Trophoblast cell (in vitro differentiated cells and primary cell): ENCODE results near the gene CDH3.

Experiments
- DNase-seq, 2 donors: peaks; one replicate each; pipeline ENCODE4 v3.0.0-alpha.2; 2016
- H2AFZ ChIP-seq: 2 replicates; pipeline ENCODE4 v1.6.1; 2013; ENCODE audit warnings: low read length, moderate library complexity, mild to moderate bottlenecking; ENCODE audit not compliant: insufficient read depth, poor library complexity
- H2AK5ac ChIP-seq: 2 replicates; pipeline ENCODE4 v1.6.1; 2013; ENCODE audit warnings: mild to moderate bottlenecking, low read length
- H2BK120ac ChIP-seq: 2 replicates; pipeline ENCODE4 v1.6.1; 2013; ENCODE audit warnings: low read length, mild to moderate bottlenecking, moderate library complexity; ENCODE audit not compliant: insufficient read depth, poor library complexity
- H2BK12ac ChIP-seq: 2 replicates; pipeline ENCODE4 v1.6.1; 2013; ENCODE audit warnings: mild to moderate bottlenecking, low read length, moderate library complexity
- H2BK5ac ChIP-seq: 2 replicates; pipeline ENCODE4 v1.6.1; 2013; ENCODE audit warnings: low read length, low read depth, moderate library complexity, mild to moderate bottlenecking; ENCODE audit not compliant: poor library complexity
- H3K14ac ChIP-seq: 2 replicates; pipeline ENCODE4 v1.6.1; 2013; ENCODE audit warnings: mild to moderate bottlenecking, low read length
- H3K18ac ChIP-seq: 2 replicates; pipeline ENCODE4 v1.6.1; 2013; ENCODE audit warnings: mild to moderate bottlenecking, low read length
- H3K23ac ChIP-seq: 2 replicates; pipeline ENCODE4 v1.6.1; 2013; ENCODE audit warnings: low read length
- H3K27ac ChIP-seq: 2 replicates; pipeline ENCODE4 v1.5.1; 2013; ENCODE audit warnings: low read depth, mild to moderate bottlenecking, inconsistent platforms, low read length, moderate library complexity
- H3K27me3 ChIP-seq: 2 replicates; pipeline ENCODE4 v1.6.1; 2013; ENCODE audit warnings: inconsistent platforms, mild to moderate bottlenecking, low read length, moderate library complexity; ENCODE audit not compliant: insufficient read depth
- H3K36me3 ChIP-seq, 2 experiments: 1 replicate in 1 of 2; 2 replicates in 1 of 2; pipeline ENCODE4 v1.6.1; 2013; ENCODE audit warnings: low read length in 2 of 2, mild to moderate bottlenecking in 2 of 2, moderate library complexity in 1 of 2; ENCODE audit not compliant: insufficient read depth in 2 of 2, control insufficient read depth in 1 of 2
- H3K4ac ChIP-seq: 2 replicates; pipeline ENCODE4 v1.6.1; 2013; ENCODE audit warnings: low read depth, mild to moderate bottlenecking, low read length, moderate library complexity
- H3K4me1 ChIP-seq, 2 experiments: 1 replicate in 1 of 2; 2 replicates in 1 of 2; pipeline ENCODE4 v1.6.1; 2013; ENCODE audit warnings: low read length in 2 of 2, mild to moderate bottlenecking in 2 of 2, moderate library complexity in 1 of 2; ENCODE audit not compliant: insufficient read depth in 2 of 2, control insufficient read depth in 1 of 2
- H3K4me2 ChIP-seq: 2 replicates; pipeline ENCODE4 v1.6.1; 2013; ENCODE audit warnings: inconsistent platforms, mild to moderate bottlenecking, low read length, moderate library complexity
- H3K4me3 ChIP-seq: 2 replicates; pipeline ENCODE4 v1.5.1; 2013; ENCODE audit warnings: mild to moderate bottlenecking, low read depth, low read length, inconsistent platforms
- H3K79me1 ChIP-seq: one replicate; pipeline ENCODE4 v1.6.1; 2013; ENCODE audit warnings: low read length
- H3K79me2 ChIP-seq: 2 replicates; pipeline ENCODE4 v1.6.1; 2013; ENCODE audit warnings: low read length, mild to moderate bottlenecking; ENCODE audit not compliant: control insufficient read depth, insufficient read depth, poor library complexity
- H3K9ac ChIP-seq: 2 replicates; pipeline ENCODE4 v1.6.1; 2013; ENCODE audit warnings: mild to moderate bottlenecking, low read length
- H3K9me3 ChIP-seq: 2 replicates; pipeline ENCODE4 v1.6.1; 2013; ENCODE audit warnings: low read depth, mild to moderate bottlenecking, control low read depth, inconsistent platforms, low read length; ENCODE audit not compliant: insufficient read depth
- H4K12ac ChIP-seq: 2 replicates; pipeline ENCODE4 v1.6.1; 2013; ENCODE audit warnings: low read depth, mild to moderate bottlenecking, low read length, moderate library complexity
- H4K8ac ChIP-seq: 2 replicates; pipeline ENCODE4 v1.6.1; 2013; ENCODE audit warnings: low read depth, mild to moderate bottlenecking, low read length, moderate library complexity
- H4K91ac ChIP-seq: one replicate; pipeline ENCODE4 v1.6.1; 2013; ENCODE audit warnings: low read depth, mild to moderate bottlenecking, low read length, moderate library complexity
- WGBS: extraction: QIAGEN DNeasy Blood & Tissue Kit; methylation state at CpG from one replicate; pipeline ENCODE4 v1.1.7; 2013; ENCODE audit warnings: missing lambda C conversion rate; ENCODE audit not compliant: insufficient read length, insufficient coverage; ENCODE audit errors: extremely low coverage; 5-methylcytosine and 5-hydroxymethylcytosine counted together

The CDH3 gene

DNA sequence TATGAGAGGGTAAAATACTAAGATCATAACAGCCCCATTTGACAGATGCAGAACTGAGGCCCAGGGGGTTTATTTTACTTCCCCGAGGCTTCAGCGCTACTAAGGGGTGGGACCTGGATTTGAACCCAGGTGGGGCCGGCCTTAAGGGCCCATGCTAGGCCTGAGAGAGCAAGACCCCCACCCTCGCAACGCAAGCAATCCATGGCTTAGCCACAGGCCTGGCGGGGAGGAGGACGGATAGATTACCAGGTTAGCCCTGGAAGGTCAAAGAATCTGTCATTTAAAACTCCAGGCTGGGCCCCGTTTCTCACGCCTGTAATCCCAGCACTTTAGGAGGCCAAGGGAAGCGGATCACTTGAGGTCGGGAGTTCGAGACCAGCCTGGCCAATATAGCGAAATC is 1.9 kb upstream of the CDH3 start:
- no peak overlapping the region for H4K8ac ChIP-seq
- no peak overlapping the region for H3K18ac ChIP-seq
- H3K4me3 ChIP-seq, result no peak overlapping the region
- no peak overlapping the region for H3K23ac ChIP-seq
- H3K4me2 ChIP-seq, result no peak overlapping the region
- WGBS, result no CpG with 5 or more reads among the region's 13 CpGs
- H4K91ac ChIP-seq, result no peak overlapping the region
- H3K79me1 ChIP-seq, result peaks cover 35% of the 10 kb centered on the region
- H3K4ac ChIP-seq, result no peak overlapping the region
- peaks cover 21 to 39% of the 10 kb centered on the region in 2 experiments for H3K4me1 ChIP-seq
- no peak overlapping the region for H3K14ac ChIP-seq
- H3K9me3 ChIP-seq, result no peaks in the 10 kb centered on the region
- H3K79me2 ChIP-seq, result peaks cover 17% of the 10 kb centered on the region
- no peak overlapping the region for H2BK5ac ChIP-seq
- no peak overlapping the region for H2BK120ac ChIP-seq
- peaks cover 0 to 5% of the 10 kb centered on the region in 2 experiments for H3K36me3 ChIP-seq
- DNase-seq, result no peak
- no peak overlapping the region for H3K27ac ChIP-seq
- H2AK5ac ChIP-seq, result no peak overlapping the region
- H4K12ac ChIP-seq, result no peak overlapping the region
- H3K9ac ChIP-seq, result no peak overlapping the region
- no peaks in the 10 kb centered on the region for H3K27me3 ChIP-seq
- H2AFZ ChIP-seq, result no peak overlapping the region
- peak overlapping the region; percentile 8 for H2BK12ac ChIP-seq

DNA sequence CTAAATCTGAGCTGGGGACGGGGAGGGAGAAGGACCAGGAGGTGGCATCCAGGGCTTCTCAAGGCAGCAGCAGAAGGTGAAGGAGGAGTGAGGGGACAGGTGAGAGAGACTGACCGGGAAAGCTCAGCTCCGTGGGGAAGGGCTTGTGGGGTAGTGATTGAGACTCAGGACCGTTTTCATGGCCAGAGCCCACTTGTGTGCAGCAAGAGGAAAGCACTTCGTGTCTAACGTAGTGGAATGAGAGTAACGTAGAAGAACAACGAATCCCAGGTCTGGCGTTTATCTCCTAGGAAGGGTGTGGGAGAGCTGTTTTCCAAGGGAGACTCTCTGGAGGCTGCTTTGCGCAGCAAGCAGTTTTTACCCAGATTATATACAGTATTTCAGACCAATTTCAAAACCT is 1.3 kb upstream of the CDH3 start:
- Histone ChIP-seq H3K4me1 (peaks cover 21 to 43% of the 10 kb centered on the region in 2 experiments), H2BK5ac (no peak overlapping the region), H2AFZ (no peak overlapping the region), H4K91ac (no peak overlapping the region), H3K4ac (no peak overlapping the region), H3K18ac (no peak overlapping the region), H3K14ac (peak overlapping the region; percentile 8), H4K8ac (no peak overlapping the region), H3K36me3 (peaks cover 0 to 5% of the 10 kb centered on the region in 2 experiments), H3K9ac (no peak overlapping the region), H3K79me2 (peaks cover 21% of the 10 kb centered on the region), H3K79me1 (peaks cover 35% of the 10 kb centered on the region), H2BK12ac (peak overlapping the region; percentile 78), H3K9me3 (no peaks in the 10 kb centered on the region), H3K4me2 (peak overlapping the region; percentile 73), H3K27ac (no peak overlapping the region), H3K27me3 (no peaks in the 10 kb centered on the region), H3K4me3 (no peak overlapping the region), H3K23ac (no peak overlapping the region), H2AK5ac (peak overlapping the region; percentile 9), H4K12ac (no peak overlapping the region), H2BK120ac (peak overlapping the region; percentile 47)
- WGBS, result no CpG with 5 or more reads among the region's 10 CpGs
- no peak for DNase-seq

DNA sequence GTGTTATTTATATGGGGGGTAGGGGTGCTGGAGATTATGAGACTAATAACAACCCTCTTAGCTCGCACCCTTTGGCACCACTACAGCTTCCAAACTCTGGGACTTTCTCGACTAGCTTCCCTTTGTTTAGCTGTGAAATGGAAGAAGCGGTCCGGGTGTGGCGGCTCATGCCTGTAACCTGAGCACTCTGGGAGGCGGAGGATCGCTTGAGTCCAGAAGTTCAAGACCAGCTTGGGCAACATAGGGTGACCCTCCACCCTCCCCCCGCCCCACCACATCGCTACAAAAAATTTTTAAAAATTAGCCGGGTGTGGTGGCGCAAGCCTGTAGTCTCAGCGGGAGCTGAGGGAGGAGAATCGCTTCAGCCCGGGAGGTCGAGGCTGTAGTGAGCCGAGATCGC is 814 bp upstream of the CDH3 start:
- peak overlapping the region; percentile 53 for H4K91ac ChIP-seq
- peak overlapping the region; percentile 45 for H3K4me3 ChIP-seq
- H3K79me2 ChIP-seq, result peaks cover 21% of the 10 kb centered on the region
- H3K27ac ChIP-seq, result peak overlapping the region; percentile 96
- H3K27me3 ChIP-seq, result no peaks in the 10 kb centered on the region
- peak overlapping the region; percentile 10 for H2BK120ac ChIP-seq
- H3K4me2 ChIP-seq, result peak overlapping the region; percentile 73
- peak overlapping the region; percentile 43 for H4K12ac ChIP-seq
- peak overlapping the region; percentile 63 for H4K8ac ChIP-seq
- H2BK12ac ChIP-seq, result peak overlapping the region; percentile 47
- no peak overlapping the region for H3K23ac ChIP-seq
- WGBS, result no CpG with 5 or more reads among the region's 17 CpGs
- H3K9me3 ChIP-seq, result no peaks in the 10 kb centered on the region
- no peak for DNase-seq
- H3K9ac ChIP-seq, result no peak overlapping the region
- H2BK5ac ChIP-seq, result no peak overlapping the region
- no peak overlapping the region for H3K4ac ChIP-seq
- H3K4me1 ChIP-seq, result peaks cover 21 to 44% of the 10 kb centered on the region in 2 experiments
- no peak overlapping the region for H2AFZ ChIP-seq
- H3K18ac ChIP-seq, result peak overlapping the region; percentile 25
- peaks cover 0 to 5% of the 10 kb centered on the region in 2 experiments for H3K36me3 ChIP-seq
- peaks cover 35% of the 10 kb centered on the region for H3K79me1 ChIP-seq
- peak overlapping the region; percentile 28 for H3K14ac ChIP-seq
- H2AK5ac ChIP-seq, result no peak overlapping the region

DNA sequence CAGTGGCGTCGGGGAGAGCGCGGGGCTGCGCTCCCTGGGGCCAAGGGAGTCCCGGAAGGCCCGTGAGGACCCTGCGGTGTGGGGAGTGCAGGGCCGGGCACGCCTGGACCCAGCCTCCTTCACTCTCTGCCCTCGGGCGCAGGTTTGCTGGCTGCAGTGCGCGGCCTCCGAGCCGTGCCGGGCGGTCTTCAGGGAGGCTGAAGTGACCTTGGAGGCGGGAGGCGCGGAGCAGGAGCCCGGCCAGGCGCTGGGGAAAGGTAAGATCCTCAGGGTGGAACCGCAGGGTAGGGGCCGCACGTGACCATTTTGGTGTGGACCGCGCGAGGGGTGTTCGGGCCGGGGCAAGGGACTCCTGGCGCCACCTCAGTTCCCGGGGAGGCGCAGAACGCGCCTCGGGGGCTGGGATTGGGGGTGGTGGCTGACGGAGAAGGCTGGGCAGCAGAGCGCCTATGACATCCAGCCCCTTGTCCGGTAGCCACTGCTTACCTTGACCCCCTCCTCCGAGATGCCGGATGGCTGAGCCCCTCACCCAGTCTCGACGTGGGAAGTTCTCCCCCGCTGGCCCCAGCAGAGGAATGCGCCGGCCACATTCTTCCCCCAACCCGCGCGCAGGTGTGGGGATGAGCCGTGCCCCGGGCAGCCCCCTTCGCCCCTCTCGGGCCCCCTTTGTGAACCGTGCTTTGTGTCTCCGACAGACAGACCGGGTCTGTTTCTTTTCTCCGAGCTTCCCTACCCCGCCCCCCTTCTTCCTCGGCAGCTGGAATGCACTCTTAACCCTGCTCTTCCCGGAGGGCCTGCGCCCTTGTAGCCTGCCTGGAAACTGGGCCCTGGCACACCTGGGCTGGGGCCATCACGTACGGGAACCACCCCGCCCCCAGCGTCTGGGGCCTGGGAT is 631 bp downstream of the CDH3 start:
- Histone ChIP-seq H3K4ac (peak overlapping the region; percentile 87), H3K79me1 (peaks cover 34% of the 10 kb centered on the region), H2AK5ac (peak overlapping the region; percentile 73), H3K23ac (no peak overlapping the region), H2BK120ac (peak overlapping the region; percentile 98), H2BK5ac (peak overlapping the region; percentile 97), H3K4me1 (peaks cover 18 to 44% of the 10 kb centered on the region in 2 experiments), H3K4me3 (peak overlapping the region; percentile 92), H3K79me2 (peaks cover 25% of the 10 kb centered on the region), H3K14ac (peak overlapping the region; percentile 97), H2AFZ (peak overlapping the region; percentile 74), H3K27me3 (no peaks in the 10 kb centered on the region), H3K9ac (peak overlapping the region; percentile 88), H4K91ac (peak overlapping the region; percentile 95), H3K27ac (peak overlapping the region; percentile 96), H4K8ac (peak overlapping the region; percentile 77), H3K9me3 (no peaks in the 10 kb centered on the region), H3K4me2 (peak overlapping the region; percentile 73), H3K36me3 (peaks cover 7% of the 10 kb centered on the region in 2 experiments), H3K18ac (peak overlapping the region; percentile 93), H4K12ac (peak overlapping the region; percentile 55), H2BK12ac (peak overlapping the region; percentile 63)
- DNase-seq, result peak in 1 of 2 donors; percentile 46
- WGBS, result no CpG with 5 or more reads among the region's 66 CpGs
